ENCODE results near the gene CTR9.

- TF ChIP-seq CTCF (IDR thresholded peaks at IDR 0.05; ENCODE audit: low read depth, low read length, poor library complexity, severe bottlenecking) (no peak), EZH2phosphoT487 (IDR thresholded peaks at IDR 0.05; ENCODE audit: borderline replicate concordance, low read length) (no peak)
Measured at GRCh38 chr11:10744206-10744605, 6.8 kb upstream of the CTR9 start.

Measured in DOHH2 (cell line).